Activated naive CD4-positive, alpha-beta T cell treated with Interleukin-2 at 50 U/mL for 16 hours (primary cell): ENCODE measurements around the gene PAX7.
"Not testable (repeated sequence)": the region's sequence is repeated elsewhere in the genome, so short reads cannot be mapped to it uniquely, and the experiment has no call there.

Experiments used
- DNase-seq: peaks from one replicate; pipeline ENCODE4 v3.0.0-alpha.2; 2020

The PAX7 gene

DNA sequence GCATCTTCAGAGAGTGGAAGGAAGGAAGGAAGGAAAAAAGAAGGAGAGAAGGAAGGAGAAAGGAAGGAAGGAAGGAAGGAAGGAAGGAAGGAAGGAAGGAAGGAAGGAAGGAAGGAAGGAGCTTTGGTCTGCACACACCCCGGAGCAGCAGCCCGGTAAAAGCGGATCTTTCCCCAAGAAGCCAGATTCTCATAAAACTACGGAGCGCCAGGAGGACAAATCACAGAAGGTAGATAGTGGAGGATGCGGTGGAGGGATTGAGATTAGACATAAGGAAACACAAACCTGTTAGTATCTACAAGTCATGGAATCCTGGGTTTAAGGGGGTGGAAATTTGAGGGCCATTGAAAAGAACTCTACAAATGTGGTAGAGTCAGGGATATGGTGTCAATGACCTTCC lies 36.7 kb downstream of the PAX7 start:
- DNase-seq, result no peak

DNA sequence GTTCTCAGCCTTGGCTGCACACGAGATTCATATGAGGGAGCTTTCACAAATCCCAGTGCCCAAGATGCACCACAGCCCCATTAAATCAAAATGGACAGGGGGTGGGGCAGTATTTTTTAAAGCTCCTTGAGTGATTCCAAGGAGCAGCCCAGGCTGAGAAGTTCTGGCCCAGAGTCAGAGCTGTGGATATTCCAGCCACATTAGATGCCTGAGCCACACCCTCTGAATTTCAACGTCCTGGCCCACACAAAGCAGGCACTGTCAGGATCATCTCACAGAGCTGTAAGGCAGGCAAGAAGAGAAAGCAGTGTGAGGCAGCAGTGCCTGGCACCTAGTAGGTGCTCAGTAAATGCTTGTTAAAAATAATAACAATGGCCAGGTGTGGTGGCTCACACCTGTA lies 37.4 kb downstream of the PAX7 start:
- DNase-seq, result no peak

DNA sequence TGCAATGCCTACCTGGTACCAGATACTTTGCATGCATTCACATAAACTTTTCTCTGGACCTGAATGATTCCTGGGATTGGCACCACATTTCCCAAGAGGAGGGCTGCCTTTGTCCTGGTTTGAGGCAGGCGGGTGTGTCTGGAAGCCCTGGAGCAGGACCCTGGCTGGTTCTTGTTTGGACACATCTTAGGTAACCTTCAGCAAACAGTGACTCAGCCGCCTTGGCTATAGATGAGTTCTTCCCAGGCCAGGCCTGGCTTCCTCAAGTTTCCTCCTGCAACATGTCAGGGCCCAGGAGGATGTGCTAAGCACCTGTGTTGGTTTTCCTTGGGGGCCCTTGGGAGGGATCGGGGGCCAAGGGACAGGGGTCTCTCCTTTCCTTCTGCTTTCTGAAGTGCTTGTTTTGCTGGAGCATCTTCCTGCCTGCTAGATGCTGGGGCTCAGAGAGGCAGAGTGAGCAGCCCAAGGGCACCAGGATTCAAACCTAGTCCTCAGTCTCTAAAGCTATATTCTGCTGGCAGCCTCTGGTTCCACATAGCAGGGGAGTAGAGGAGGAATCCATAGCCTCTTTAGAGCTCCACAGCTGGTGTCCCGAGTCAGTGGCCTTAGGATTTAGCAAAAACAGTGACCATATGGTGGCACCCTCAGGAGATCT lies 38.2 kb downstream of the PAX7 start:
- DNase-seq, result no peak

DNA sequence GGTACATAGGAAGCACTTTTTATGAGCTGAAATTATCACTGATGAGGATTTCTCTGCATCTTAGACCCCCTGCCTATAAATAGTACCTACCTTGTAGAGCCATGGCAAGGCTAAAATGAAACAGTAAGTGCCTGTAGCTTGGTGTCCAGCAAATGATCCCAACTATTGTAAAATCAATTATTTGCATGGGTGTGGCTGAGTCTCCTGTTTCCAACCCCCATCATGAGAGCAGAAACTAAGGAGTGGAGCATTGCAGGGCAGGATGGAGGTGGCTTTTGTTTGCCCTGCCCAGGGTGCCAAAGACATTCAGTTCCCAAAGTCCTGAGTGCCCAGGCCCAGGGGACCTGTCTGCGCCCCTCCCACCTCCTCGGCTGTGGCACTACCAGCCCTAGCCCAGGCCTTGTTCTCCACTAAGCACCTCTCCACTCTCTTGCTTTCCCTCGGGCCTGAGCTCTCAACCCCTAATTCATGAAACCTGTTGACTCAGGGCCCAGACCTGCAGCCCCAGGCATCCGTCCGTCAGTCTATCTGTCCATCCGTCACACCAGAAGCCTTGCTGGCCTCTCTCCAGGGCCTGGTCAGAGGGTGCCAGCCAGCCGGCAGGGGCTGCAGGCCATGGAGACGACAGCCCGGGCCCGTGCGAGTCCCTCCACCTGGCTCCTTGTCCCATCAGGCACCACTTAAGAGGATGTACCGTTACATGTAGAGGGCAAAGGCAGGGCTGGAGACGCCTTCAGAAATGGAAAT lies 39.6 kb downstream of the PAX7 start:
- DNase-seq, result no peak

DNA sequence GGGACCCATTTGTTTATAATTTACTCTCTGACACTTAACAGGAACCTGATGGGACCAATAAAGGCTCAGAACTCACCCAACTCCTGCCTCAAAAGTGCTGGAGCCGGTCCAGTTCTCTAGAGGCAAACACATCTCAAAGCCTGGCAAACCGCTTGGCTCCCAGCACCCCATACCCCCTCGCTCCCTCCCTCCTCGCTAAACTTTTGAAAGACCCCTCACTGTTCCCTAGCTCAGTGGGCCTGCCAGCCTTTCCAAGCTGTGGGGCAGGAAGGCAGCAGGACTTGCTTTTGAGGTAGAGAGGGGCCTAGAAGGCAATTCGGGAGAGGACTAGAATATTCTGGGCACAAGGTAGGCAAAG lies 40.2 kb downstream of the PAX7 start:
- no peak for DNase-seq

DNA sequence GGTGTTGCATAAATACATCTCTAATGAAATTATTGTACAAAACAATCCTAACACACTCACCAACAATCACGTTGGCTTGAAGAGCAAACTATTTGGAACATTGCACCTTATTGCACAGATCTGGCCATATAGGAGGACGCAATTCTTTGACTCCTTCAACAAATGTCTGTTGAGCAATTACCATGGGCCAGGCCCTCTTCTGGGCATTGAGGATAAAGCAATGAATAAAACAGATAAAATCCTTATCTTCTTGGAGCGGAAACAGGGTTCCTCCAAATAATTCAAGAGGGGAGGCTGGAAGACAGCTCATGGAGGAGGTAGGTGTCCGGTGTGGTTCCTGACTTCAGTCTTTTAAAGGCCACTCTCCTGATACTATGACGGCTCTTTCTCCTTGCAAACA lies 43.3 kb downstream of the PAX7 start:
- DNase-seq, result no peak

DNA sequence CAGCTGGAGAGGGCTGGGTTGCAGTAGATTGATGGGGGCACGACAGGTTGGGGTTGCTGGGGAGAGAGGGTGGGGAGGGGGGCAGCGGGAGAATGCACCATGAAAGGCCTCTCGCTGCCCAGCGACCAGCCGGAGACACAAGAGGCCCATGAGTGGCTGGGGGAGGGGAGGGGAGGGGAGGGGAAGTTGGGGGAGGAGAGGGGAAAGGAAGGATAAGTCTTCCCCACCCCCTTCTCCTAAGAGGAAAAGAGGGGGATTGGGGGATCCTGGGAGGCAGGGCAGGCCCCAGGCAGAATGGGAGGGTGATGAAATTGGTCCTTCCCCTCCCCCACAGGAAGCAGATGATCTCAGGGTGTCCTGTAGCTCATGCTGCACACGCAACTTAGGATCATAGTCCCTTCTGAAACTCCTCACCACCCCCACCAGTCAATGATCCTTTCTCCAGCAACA lies 45.7 kb downstream of the PAX7 start:
- no peak for DNase-seq

DNA sequence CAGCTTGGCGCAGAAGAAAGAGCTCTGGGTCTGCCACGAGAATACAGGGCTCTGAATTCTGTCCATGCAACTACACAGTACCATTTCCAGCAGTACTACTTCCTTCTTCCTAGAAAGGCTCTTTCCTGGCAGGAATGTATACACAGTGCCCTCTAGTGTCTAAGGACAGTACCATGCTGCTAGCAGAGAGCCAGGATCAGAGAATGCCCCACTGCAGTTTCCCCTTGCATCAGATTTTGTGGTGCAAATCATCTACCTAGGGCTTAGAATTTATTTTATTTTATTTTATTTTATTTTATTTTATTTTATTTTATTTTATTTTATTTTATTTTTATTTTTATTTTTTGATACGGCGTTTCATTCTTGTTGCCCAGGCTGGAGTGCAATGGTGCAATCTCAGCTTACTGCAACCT lies 50.8 kb downstream of the PAX7 start:
- no peak for DNase-seq

DNA sequence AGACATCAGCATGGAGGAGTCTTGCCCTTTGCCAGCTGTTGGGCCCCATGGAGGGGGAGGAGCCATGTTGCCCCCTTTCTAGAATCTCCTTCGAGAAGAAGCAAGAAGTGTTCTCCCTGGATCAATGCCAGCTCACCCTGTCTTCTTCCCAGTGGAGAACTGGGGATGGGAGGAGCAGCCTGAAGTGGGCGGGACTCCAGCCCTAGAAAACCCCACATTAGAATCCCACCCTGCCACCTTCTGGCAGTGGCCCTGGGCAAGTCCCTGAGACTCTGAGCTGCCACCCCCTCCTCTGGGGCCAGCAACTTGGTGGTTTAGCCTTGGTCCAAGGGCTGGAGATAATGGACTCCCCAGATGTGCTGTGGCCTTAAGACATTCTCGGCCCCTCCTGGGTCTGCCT lies 51.7 kb downstream of the PAX7 start:
- DNase-seq, result no peak

DNA sequence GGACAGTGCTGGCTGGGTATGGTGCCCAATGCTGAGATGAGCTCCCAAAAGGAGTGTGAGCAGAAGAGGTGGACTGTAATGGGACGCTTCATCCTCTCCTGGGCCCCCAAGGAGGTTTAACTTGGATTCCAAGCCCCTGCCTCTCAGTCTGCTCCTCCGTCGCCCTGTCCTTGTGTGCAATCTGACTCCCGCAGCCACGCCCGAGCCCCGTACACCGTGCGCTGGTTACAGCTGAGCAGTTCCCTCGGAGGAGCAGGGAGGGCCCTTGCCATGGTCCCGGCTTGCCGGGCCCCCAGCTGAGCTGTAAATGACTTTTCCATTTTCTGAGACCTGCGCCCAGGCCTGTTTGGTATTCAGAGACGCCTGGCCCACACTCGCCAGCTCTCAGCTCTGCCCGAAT lies 53.7 kb downstream of the PAX7 start:
- no peak for DNase-seq

DNA sequence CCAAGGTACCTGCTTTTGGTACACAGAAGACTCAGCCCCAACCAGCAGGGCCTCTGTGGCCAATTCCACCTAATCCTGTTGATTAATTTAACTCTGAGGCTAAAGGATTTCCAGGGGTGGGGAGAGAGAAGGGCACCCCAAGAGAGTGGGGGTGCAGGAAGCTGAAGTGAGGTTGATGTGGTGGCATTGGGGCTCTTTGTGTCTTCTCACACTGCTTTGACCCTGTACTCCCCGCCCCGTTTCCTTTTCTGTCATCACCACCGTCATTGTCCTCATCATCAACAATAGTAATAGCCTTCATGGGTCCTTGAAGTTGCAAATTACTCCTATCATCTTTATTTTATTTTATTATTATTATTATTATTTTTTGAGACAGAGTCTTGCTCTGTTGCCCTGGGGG lies 55.9 kb downstream of the PAX7 start:
- no peak for DNase-seq

DNA sequence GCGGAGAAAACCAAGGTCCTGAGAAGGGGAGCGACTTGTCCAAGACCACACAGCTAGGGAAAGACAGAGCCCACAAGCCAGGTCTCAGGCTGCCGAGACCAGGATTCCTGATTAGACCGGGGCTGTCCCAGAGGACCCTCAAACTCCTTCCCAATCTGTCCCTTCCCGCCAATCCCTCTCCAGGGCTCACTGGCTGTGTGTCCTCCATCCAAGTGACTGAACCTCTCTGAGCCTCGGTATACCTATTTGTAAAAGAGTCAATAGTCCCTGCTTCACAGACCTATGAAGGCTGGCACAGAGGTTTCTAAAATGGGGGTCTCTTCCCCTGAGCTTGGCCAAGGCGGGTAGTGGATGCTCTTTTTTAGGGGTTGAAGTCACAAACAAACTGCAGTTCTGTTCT lies 56.6 kb downstream of the PAX7 start:
- DNase-seq, result no peak

DNA sequence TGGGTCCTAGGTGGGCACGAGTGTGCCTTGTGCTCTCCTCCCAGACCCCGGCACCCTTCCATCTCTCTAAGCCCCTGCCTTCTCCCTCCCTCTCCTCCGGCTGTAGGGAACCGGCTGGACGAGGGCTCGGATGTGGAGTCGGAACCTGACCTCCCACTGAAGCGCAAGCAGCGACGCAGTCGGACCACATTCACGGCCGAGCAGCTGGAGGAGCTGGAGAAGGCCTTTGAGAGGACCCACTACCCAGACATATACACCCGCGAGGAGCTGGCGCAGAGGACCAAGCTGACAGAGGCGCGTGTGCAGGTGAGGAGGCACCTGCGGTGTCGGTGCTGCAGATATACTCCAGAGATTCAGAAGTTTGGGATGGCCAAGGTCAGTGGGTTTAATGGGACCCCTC lies 61.0 kb downstream of the PAX7 start:
- DNase-seq, result no peak

DNA sequence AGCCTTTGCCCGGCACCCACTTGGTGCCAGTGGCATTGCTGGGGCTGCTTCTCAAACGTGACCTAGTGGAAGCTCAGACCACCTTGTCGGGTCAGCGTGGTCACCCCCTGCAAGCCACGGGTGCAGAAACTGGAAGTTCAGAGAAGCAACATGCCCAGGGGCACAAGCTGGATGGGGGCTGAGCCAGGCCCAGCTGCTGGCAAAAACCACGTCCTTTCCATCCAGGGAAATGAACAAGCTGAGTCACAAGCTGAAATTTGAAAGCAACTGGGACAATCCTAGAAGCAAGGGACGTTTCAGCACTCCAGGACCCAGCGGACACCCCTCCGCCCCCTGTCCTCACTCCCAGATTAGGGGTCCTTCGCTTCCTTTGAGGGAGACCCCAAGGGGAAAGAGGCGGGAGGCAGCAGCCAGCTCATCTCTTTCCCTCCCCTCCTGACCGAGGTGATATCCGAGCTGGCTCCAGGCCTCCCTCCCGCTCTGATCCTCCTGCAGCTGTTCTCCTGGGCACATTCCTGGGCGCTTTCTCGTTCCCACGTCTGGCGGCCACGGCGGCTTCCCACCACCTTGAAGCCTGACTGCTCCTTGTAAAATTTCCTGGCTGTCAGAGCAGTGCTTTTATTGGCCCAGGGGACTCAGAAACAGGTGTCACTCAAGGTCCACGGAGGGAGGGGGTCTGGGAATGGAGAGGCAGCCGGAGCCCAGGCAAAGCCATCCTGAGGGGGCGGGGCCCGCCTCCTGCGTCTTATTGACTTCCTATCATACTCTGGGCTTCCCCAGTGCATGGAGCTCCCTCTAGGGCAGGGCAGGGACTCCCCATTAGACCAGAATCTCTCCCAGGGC lies 62.8 kb downstream of the PAX7 start:
- no peak for DNase-seq

DNA sequence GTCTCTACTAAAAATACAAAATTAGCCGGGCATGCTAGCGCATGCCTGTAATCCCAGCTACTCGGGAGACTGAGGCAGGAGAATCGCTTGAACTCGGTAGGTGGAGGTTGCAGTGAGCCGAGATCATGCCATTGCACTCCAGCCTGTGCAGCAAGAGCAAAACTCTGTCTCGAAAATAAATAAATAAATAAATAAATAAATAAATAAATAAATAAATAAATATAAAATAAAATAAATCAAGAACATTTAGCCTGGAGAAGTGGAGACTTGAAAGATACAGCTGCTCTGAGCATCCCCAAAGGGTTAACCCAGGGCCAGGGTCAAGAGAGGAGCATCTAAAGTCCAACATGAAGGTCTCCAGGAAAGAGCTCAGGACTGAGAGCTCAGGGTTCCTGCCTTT lies 63.6 kb downstream of the PAX7 start:
- not testable (repeated sequence) for DNase-seq

DNA sequence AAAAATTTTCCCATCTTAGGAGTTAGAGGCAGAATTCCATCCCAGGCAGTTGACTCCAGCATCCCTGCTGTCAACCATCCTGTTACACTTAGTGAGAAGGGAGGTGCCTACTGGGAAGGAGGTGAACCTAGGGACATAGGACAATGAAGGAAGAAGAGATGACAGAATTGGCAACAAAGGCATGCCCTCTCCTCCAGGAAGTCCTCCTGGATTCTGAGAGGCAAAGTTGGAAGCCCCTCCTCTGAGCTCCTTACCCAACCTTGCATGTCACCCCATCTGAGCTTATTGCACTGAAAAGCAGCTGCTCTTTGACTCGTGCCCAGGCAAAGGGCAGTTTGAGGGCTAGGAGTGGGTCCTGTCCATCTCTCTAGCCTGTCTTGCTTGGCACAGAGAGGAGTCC lies 66.9 kb downstream of the PAX7 start:
- no peak for DNase-seq

DNA sequence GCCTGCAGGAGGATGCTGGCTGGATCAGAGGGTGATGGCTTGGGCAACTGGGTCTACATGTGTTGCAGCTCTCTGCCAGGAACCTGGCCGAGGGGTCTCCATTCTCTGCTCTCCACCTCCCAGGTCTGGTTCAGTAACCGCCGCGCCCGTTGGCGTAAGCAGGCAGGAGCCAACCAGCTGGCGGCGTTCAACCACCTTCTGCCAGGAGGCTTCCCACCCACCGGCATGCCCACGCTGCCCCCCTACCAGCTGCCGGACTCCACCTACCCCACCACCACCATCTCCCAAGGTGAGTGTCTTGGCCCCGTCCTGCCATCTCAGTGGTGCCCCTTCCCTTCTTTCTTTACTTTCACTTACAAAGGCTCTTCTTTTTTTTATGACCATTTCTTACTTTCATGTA lies 69.9 kb downstream of the PAX7 start:
- no peak for DNase-seq

DNA sequence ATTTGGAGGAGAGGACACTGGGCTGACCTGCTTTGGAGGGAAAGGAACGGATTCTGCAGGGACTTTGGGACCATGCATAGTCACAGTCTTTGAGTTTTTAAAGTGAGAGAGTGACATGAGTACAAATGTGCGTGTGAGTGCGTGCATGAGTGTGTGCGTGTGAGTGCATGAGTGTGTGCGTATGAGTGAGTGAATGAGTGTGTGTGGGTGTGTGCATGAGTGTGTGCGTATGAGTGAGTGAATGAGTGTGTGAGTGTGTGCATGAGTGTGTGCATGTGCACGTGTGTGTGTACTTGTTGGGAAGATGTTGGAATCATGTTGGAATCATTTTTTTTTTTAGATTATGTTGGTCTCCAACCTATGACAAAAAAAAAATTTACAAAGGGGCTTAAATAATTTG lies 70.5 kb downstream of the PAX7 start:
- no peak for DNase-seq

DNA sequence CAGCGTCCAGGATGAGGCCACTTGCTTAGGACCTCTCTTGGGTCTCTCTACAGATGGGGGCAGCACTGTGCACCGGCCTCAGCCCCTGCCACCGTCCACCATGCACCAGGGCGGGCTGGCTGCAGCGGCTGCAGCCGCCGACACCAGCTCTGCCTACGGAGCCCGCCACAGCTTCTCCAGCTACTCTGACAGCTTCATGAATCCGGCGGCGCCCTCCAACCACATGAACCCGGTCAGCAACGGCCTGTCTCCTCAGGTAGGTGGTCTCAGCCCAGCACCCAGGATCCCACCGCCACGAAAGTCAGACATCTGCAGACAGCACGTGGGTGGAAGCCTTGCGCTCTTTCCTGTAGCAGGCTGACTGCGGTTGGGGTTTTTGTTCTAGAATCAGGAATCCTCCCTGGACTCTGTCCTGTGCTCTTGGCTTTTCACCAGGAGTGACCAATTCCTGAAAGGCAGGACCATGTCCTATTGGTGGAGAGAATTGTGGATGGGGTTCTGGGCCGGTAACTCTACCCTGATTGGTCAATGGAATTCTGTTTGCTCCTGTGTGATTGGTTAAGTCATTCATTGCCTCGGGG lies 72.5 kb downstream of the PAX7 start:
- no peak for DNase-seq

DNA sequence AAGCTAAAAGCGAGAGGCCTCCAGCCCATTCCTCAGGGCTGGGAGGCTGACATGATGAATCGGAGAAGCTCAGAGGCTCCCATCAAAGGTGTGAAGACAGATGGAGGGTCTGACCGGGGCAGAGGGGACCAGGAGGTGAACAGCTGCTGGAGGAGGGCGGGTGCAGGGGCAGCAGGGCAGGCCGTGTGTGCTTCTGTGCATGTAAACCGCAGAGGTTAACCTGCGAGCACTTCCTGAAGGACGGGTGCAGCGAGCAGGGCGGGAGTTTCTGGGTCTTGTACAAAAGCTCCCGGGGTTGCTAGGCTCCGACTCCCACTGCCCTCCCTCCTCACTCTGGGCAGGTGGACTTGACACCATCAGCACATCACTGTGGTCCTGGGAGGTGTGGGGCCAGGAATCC lies 75.2 kb downstream of the PAX7 start:
- DNase-seq, result no peak

DNA sequence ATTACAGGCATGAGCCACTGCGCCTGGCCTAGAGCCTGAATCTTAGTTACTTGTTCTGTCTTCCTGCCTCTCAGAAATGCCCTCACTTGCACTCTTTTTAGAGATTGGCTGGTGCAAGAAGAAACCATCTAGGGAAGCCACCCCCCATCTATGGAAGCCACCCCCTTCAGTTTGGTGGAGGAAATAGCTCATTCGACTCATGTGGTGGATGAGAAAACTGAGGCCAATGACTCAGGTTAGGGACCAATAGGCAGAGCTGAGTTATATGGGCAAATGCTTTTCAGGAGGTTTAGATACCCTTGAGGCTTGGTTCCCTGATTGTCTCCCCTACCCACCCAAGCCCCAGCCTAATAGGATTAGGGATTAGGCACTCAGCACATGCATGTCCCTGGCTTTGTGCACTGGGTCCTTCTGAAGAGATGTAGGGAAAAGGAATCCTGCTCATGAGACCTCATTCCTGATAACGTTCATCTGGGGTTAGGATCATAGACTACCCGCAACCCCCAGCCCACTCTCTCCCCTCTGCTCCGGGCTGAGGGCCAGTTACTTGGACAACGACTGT lies 77.1 kb downstream of the PAX7 start:
- no peak for DNase-seq

DNA sequence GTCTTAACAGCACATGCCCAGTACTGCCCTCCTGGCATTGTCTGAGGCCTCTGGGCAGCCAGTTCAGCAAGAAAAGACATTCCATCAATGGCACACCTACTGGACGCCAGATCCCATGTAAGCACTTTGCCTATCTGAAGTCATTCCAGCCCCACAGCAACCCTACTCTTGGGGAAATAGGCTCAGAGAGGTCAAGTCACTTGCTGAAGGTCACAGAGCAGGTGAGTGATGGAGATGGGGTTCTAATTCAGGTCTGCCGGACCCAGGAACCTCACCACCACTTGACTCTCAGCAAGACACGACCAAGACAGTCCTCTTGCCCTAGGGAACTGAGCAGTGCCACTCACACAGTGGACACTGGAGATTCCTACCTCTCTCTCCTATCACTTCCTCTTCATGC lies 79.4 kb downstream of the PAX7 start:
- no peak for DNase-seq

DNA sequence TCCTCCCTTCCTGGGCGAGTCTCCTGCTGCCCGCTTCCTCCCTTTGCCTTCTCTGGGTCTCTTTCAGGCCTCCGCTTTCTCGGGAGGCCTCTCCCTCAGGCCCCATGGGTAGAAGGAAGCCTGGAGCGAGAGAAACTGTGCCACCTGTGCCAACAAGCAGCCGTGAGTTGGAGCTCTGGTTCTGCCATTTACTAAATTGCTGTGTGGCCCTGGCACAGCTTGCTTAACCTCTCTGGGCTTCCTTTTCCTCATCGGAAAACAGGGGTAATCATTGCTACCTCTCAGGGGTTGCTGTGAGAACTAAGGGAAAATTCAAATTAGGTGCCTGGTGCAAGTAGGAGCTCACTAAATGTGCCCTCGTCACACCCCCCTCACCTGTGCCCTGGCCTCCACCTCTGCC lies 80.4 kb downstream of the PAX7 start:
- DNase-seq, result no peak
